Tibial artery (tissue), 4 donors: Measurements from ENCODE around the gene PTPRN2.

ENCODE experiments used
- DNase-seq, 2 donors: peaks; one replicate each; pipeline ENCODE4 v3.0.0-alpha.2; 2019
- H3K27ac ChIP-seq, 2 donors: fragments of 200-600 bp; sonication (generic) in 1 of 2; 1 replicate in 1 of 2; 2 replicates in 1 of 2; pipeline ENCODE4 v1.5.1; 2018 to 2019; ENCODE audit warnings: mild to moderate bottlenecking in 1 of 2
- H3K27me3 ChIP-seq, 2 donors: fragments of 200-600 bp; sonication (generic) in 1 of 2; one replicate each; pipeline versions ENCODE4 v1.5.1 to v1.6.0; 2016 to 2019
- H3K36me3 ChIP-seq, 3 donors: fragments of 200-600 bp; sonication (generic) in 2 of 3; one replicate each; pipeline ENCODE4 v1.5.1; 2016 to 2019; ENCODE audit warnings: mild to moderate bottlenecking in 2 of 3
- H3K4me1 ChIP-seq, 4 donors: fragments of 200-600 bp; sonication (generic) in 2 of 4; 1 replicate in 3 of 4; 2 replicates in 1 of 4; pipeline ENCODE4 v1.5.1; 2016 to 2019
- H3K4me3 ChIP-seq, 2 donors: fragments of 200-600 bp; sonication (generic) in 1 of 2; 1 replicate in 1 of 2; 2 replicates in 1 of 2; pipeline ENCODE4 v1.5.1; 2018 to 2019; ENCODE audit warnings: mild to moderate bottlenecking in 2 of 2
- H3K9me3 ChIP-seq, 3 donors: fragments of 200-600 bp; sonication (generic) in 1 of 3; one replicate each; pipeline ENCODE4 v1.5.1; 2016 to 2019
- intact Hi-C: fragments of 100-400 bp; cut with DNase I; formaldehyde crosslinking; loops from one replicate; pipeline ENCODE4 v1.15.0; 2023; ENCODE audit warnings: low total_unique reads
- TF ChIP-seq, protein P1 (sequence below), 2 experiments: fragments of 200-600 bp in 1 of 2; fragments of 450-650 bp in 1 of 2; IDR thresholded peaks; one replicate each; pipeline ENCODE4 v1.5.1; 2017 to 2019; ENCODE audit warnings: antibody characterized with exemption in 2 of 2, mild to moderate bottlenecking in 1 of 2, moderate library complexity in 1 of 2

PTPRN2 gene

DNA sequence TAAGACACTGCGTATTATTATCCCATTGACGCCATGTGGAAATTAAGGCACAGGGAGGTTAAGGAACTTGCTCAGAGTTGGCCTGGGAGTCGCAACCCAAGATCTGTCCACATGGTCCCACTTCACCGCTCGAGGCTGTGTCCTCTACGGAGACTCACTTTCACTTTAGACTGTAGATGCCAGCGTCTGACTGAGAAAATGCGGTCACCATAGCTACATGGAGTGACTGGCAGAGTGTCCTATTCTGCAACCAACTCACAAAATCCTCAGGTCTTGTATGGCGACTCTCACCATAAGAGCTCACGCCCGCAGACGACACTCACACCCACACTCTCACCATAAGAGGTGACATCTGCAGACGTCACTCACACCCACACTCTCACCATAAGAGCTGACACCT, 257.9 kb downstream of the PTPRN2 start:
- Histone ChIP-seq H3K36me3 (no peaks in the 10 kb centered on the region), H3K4me1 (no peaks in the 10 kb centered on the region), H3K27ac (no peak overlapping the region)

DNA sequence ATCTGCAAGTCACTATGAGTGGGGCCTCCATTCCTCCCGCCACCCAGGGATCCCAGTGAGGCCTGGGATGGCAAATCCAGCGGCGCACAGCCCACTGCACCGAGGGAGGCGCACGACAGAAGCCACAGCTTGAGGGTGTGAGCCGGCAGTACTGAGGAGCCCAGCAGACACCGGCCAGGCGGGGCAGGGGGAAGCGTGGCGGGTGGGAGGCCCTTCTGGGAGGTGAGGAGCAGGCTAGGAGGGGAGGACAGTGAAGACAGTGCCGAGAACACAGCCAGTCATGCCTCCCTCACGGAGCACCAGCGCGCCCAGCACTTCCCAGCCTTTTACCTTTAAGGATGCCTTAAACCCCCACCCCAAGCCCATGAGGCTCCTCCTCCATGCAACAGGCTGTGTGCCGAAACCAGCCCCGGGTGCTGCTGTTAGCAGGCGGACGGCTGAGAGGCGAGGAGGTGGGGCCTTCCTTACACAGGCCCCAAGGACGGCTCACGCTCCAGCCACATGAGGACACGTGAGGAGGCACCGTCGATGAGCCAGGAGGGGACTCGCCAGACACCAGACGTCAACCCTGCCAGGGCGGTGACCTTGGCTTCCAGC, 258.5 kb downstream of the PTPRN2 start:
- H3K27ac ChIP-seq, result no peak overlapping the region
- no peaks in the 10 kb centered on the region for H3K4me1 ChIP-seq
- H3K4me3 ChIP-seq, result no peak overlapping the region
- intact Hi-C loops, result no loop called here
- peaks cover 0 to 10% of the 10 kb centered on the region in 2 donors for H3K27me3 ChIP-seq
- no peaks in the 10 kb centered on the region for H3K9me3 ChIP-seq
- TF ChIP-seq, protein P1, sequence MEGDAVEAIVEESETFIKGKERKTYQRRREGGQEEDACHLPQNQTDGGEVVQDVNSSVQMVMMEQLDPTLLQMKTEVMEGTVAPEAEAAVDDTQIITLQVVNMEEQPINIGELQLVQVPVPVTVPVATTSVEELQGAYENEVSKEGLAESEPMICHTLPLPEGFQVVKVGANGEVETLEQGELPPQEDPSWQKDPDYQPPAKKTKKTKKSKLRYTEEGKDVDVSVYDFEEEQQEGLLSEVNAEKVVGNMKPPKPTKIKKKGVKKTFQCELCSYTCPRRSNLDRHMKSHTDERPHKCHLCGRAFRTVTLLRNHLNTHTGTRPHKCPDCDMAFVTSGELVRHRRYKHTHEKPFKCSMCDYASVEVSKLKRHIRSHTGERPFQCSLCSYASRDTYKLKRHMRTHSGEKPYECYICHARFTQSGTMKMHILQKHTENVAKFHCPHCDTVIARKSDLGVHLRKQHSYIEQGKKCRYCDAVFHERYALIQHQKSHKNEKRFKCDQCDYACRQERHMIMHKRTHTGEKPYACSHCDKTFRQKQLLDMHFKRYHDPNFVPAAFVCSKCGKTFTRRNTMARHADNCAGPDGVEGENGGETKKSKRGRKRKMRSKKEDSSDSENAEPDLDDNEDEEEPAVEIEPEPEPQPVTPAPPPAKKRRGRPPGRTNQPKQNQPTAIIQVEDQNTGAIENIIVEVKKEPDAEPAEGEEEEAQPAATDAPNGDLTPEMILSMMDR (IDR thresholded peaks at IDR 0.05), result no peak
- DNase-seq, result no peak
- H3K36me3 ChIP-seq, result no peaks in the 10 kb centered on the region

More for the DNA sequence above, 257.9 kb downstream of the PTPRN2 start:
- intact Hi-C loops, result no loop called here
- no peaks in the 10 kb centered on the region for H3K9me3 ChIP-seq
- H3K27me3 ChIP-seq, result peaks cover 0 to 8% of the 10 kb centered on the region in 2 donors
- DNase-seq, result no peak
- TF ChIP-seq, protein P1 (IDR thresholded peaks at IDR 0.05), result no peak
- H3K4me3 ChIP-seq, result no peak overlapping the region

DNA sequence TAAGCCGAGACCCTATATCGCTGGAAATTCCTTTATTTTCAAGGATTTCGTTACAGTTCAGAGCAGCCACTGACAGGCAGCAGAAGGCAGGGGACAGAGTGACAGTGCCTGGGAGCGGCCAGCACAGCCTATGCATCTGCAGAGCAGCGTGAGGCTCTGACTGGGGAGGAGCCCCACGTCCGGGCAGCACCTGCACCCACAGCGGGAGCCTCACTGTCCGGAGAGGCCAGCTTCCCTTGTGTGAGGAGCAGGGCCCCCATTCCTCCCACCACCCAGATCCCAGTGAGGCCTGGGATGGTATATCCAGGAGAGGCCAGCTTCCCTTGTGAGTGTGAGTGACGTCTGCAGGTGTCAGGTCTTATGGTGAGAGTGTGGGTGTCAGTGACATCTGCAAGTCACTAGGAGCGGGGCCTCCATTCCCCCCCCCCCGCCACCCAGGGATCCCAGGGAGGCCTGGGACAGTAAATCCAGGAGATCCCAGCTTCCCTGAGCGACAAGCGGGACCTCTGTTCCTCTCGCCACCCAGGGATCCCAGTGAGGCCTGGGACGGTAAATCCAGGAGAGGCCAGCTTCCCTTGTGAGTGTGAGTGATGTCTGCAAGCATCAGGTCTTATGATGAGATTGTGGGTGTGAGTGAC, 259.1 kb downstream of the PTPRN2 start:
- intact Hi-C loops, result no loop called here
- H3K9me3 ChIP-seq, result no peaks in the 10 kb centered on the region
- no peak overlapping the region for H3K27ac ChIP-seq

DNA sequence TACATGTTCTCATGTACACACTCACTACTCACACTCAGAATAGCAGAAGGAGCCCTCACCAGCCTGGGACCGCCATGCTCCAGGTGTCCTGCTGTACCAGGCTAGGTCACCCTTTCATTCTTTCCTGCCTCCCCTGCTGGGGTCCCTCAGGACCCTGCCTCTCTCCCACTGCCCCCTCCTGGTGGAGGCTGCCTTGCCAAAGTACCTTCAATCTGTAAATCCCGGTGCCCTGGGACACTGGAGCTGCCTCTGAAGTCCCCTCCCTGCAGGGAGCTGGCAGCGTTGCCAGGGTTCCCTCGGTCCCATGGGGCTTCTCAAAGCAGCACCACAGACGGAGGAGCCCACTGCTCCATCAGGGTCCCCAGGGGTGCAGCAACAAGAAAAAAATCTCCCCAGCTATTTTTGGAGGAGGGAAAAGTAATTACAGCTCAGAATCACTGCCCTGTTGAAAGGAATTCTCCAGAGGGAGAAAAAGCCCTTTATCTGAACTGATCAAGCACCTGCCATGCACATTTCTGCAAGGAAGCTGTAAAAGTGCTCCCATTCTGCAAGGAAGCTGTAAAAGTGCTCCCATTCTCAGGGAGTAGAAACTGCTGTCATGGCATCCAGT, 259.9 kb downstream of the PTPRN2 start:
- Histone ChIP-seq H3K27ac (no peak overlapping the region), H3K4me3 (no peak overlapping the region), H3K4me1 (no peaks in the 10 kb centered on the region), H3K9me3 (no peaks in the 10 kb centered on the region), H3K36me3 (no peaks in the 10 kb centered on the region), H3K27me3 (peaks cover 0 to 17% of the 10 kb centered on the region in 2 donors)
- TF ChIP-seq, protein P1 (IDR thresholded peaks at IDR 0.05), result no peak
- intact Hi-C loops, result no loop called here
- no peak for DNase-seq

More for the DNA sequence above, 259.1 kb downstream of the PTPRN2 start:
- DNase-seq, result no peak
- no peaks in the 10 kb centered on the region for H3K36me3 ChIP-seq
- no peaks in the 10 kb centered on the region for H3K4me1 ChIP-seq
- TF ChIP-seq, protein P1 (IDR thresholded peaks at IDR 0.05), result no peak
- peaks cover 0 to 10% of the 10 kb centered on the region in 2 donors for H3K27me3 ChIP-seq
- no peak overlapping the region for H3K4me3 ChIP-seq

DNA sequence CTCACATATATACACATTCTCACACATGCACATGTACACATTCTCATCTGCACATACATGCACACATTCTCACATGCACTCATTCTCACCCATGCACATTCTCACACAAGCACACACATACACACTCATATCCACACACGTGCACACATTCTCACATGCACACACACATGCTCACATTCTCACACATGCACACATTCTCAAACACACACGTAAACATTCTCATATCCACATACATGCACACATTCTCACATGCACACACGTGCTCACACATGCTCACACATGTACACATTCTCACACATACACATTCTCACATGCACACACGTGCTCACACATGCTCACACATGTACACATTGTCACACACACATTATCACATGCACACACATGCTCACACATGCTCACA, 260.6 kb downstream of the PTPRN2 start:
- peaks cover 0 to 19% of the 10 kb centered on the region in 2 donors for H3K27me3 ChIP-seq
- H3K9me3 ChIP-seq, result no peaks in the 10 kb centered on the region
- no peak for DNase-seq
- intact Hi-C loops, result no loop called here
- no peaks in the 10 kb centered on the region for H3K4me1 ChIP-seq
- TF ChIP-seq, protein P1 (IDR thresholded peaks at IDR 0.05), result no peak
- no peaks in the 10 kb centered on the region for H3K36me3 ChIP-seq
- H3K4me3 ChIP-seq, result no peak overlapping the region
- no peak overlapping the region for H3K27ac ChIP-seq
